CD4-positive, CD25-positive, alpha-beta regulatory T cell (primary cell): ENCODE results near the gene MYO1G. TPM values are rescaled to one million over a fixed set of nuclear protein-coding genes. Genes with fewer than 3 reads are reported as not detected.
A peak's percentile ranks its signal among the peaks of the same experiment; 100 is the strongest.

Experiments used
- ATAC-seq, 2 donors: fragments of 150-1000 bp; cut with Tn5 transposase; one replicate each; pipeline ENCODE4 v1.10.0; 2021; ENCODE audit warnings: low read depth in 2 of 2, moderate number of reproducible peaks in 2 of 2, moderate library complexity in 1 of 2
- DNase-seq, 3 donors: peaks; one replicate each; pipeline versions ENCODE4 v3.0.0 to v3.0.0-alpha.2; 2012 to 2022; ENCODE audit warnings: mixed read lengths in 1 of 3
- H3K27ac ChIP-seq: one replicate; pipeline ENCODE4 v1.7.0; 2013; ENCODE audit warnings: mild to moderate bottlenecking, low read length; ENCODE audit not compliant: insufficient read depth, poor library complexity, severe bottlenecking
- H3K27me3 ChIP-seq: one replicate; pipeline ENCODE4 v1.7.0; 2013; ENCODE audit warnings: low read length; ENCODE audit not compliant: control insufficient read depth, insufficient read depth
- H3K36me3 ChIP-seq: one replicate; pipeline ENCODE4 v1.7.0; 2013; ENCODE audit warnings: mild to moderate bottlenecking, low read length, moderate library complexity; ENCODE audit not compliant: control insufficient read depth, insufficient read depth
- H3K4me1 ChIP-seq: 2 replicates; pipeline ENCODE4 v1.7.0; 2013; ENCODE audit warnings: mild to moderate bottlenecking, low read length; ENCODE audit not compliant: insufficient read depth, control insufficient read depth, poor library complexity, severe bottlenecking
- H3K4me3 ChIP-seq: one replicate; pipeline ENCODE4 v1.7.0; 2013; ENCODE audit warnings: low read depth, mild to moderate bottlenecking, low read length, moderate library complexity
- H3K9me3 ChIP-seq, 2 experiments: 1 replicate in 1 of 2; 2 replicates in 1 of 2; pipeline ENCODE4 v1.7.0; 2013; ENCODE audit warnings: low read length in 2 of 2, mild to moderate bottlenecking in 1 of 2, moderate library complexity in 1 of 2; ENCODE audit not compliant: control insufficient read depth in 2 of 2
- H3K27ac Mint-ChIP-seq, 3 donors: one replicate each; pipeline ENCODE4 v1.8.0; 2020 to 2022; ENCODE audit warnings: mild to moderate bottlenecking in 3 of 3, mixed read lengths in 3 of 3, moderate library complexity in 2 of 3
- H3K27me3 Mint-ChIP-seq: one replicate; pipeline ENCODE4 v1.8.0; 2022; ENCODE audit warnings: mild to moderate bottlenecking, mixed read lengths
- H3K36me3 Mint-ChIP-seq: one replicate; pipeline ENCODE4 v1.8.0; 2020; ENCODE audit warnings: mixed read lengths
- H3K4me1 Mint-ChIP-seq, 4 donors: one replicate each; pipeline ENCODE4 v1.8.0; 2020 to 2022; ENCODE audit warnings: mixed read lengths in 4 of 4, mild to moderate bottlenecking in 1 of 4
- H3K4me3 Mint-ChIP-seq, 4 donors: one replicate each; pipeline ENCODE4 v1.8.0; 2020 to 2022; ENCODE audit warnings: mild to moderate bottlenecking in 4 of 4, mixed read lengths in 4 of 4, moderate library complexity in 3 of 4
- H3K9me3 Mint-ChIP-seq, 7 donors: one replicate each; pipeline ENCODE4 v1.8.0; 2020 to 2022; ENCODE audit warnings: mixed read lengths in 7 of 7, mild to moderate bottlenecking in 3 of 7, moderate library complexity in 2 of 7
- polyA plus RNA-seq, 4 donors: library from polyadenylated mRNA; unstranded; fragments of 300-500 nt; fragmentation: Illumina TruSeq; gene quantifications; one replicate each; pipeline ENCODE4 v1.2.3, GENCODE V29; 2021
- total RNA-seq: library from RNA; stranded (reverse); gene quantifications from one replicate; pipeline ENCODE4 v1.2.3, GENCODE V29; 2022

The MYO1G gene
- total and polyA plus RNA-seq, 5 donors from 2014 or later = 132 to 427 (median 186) TPM

- Histone ChIP-seq H3K27me3 (no peaks in the 10 kb centered on the region), H3K27ac (no peak overlapping the region), H3K4me1 (peaks cover 36% of the 10 kb centered on the region), H3K36me3 (peaks cover 14% of the 10 kb centered on the region), H3K9me3 (no peaks in the 10 kb centered on the region), H3K4me3 (no peak overlapping the region)
- peaks cover 17 to 56% (median 41%) of the 10 kb centered on the region in 4 donors for H3K4me1 Mint-ChIP-seq
- no peak for DNase-seq
- no peak overlapping the region for H3K27ac Mint-ChIP-seq
- H3K9me3 Mint-ChIP-seq = no peaks in the 10 kb centered on the region
- H3K27me3 Mint-ChIP-seq = peaks cover 4% of the 10 kb centered on the region
- ATAC-seq = no peak
- peak overlapping the region in 2 of 4 donors; percentile 73 to 98 for H3K4me3 Mint-ChIP-seq
- H3K36me3 Mint-ChIP-seq = peaks cover 16% of the 10 kb centered on the region
These were observed 9.9 kb upstream of the MYO1G start for GRCh38 chr7:44988701-44989100.

GRCh38 chr7:44987996-44988395 is 9.2 kb upstream of the MYO1G start:
- H3K4me3 ChIP-seq = no peak overlapping the region
- Mint-ChIP-seq H3K4me1 (peaks cover 23 to 59% (median 42%) of the 10 kb centered on the region in 4 donors), H3K9me3 (no peaks in the 10 kb centered on the region), H3K27me3 (peaks cover 4% of the 10 kb centered on the region), H3K36me3 (peaks cover 21% of the 10 kb centered on the region), H3K4me3 (peak overlapping the region in 2 of 4 donors; percentile 73 to 98), H3K27ac (peak overlapping the region in 2 of 3 donors; percentile 5 to 98)
- no peaks in the 10 kb centered on the region for H3K27me3 ChIP-seq
- H3K27ac ChIP-seq = no peak overlapping the region
- H3K9me3 ChIP-seq = no peaks in the 10 kb centered on the region
- peaks cover 21% of the 10 kb centered on the region for H3K36me3 ChIP-seq
- DNase-seq (no peak), ATAC-seq (no peak)
- peaks cover 43% of the 10 kb centered on the region for H3K4me1 ChIP-seq

DNA sequence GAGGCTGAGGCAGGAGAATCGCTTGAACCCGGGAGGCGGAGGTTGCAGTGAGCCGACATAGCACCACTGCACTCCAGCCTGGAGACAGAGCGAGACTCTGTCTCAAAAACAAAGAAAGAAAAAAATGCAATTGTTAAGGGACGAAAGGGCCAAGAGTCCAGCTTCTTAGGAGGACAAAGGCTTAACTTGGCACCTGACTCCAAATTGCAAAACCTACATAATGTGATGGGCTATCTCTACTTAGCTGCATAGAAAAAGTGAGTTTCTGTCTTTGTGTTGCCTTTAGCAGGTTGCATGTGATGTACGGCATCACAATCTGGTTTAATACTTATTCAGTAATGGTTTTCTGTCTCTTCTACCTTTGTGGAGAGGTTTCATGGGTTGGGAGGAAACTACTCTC is 8.6 kb upstream of the MYO1G start:
- DNase-seq (no peak), ATAC-seq (no peak)
- Histone ChIP-seq H3K36me3 (peaks cover 26% of the 10 kb centered on the region), H3K27ac (peak overlapping the region; percentile 96), H3K9me3 (no peaks in the 10 kb centered on the region), H3K4me1 (peaks cover 44% of the 10 kb centered on the region), H3K27me3 (no peaks in the 10 kb centered on the region), H3K4me3 (no peak overlapping the region)
- H3K4me1 Mint-ChIP-seq = peaks cover 28 to 58% (median 41%) of the 10 kb centered on the region in 4 donors
- peak overlapping the region; percentile 95 to 98 (median 98) for H3K4me3 Mint-ChIP-seq
- peaks cover 4% of the 10 kb centered on the region for H3K27me3 Mint-ChIP-seq
- no peaks in the 10 kb centered on the region for H3K9me3 Mint-ChIP-seq
- H3K36me3 Mint-ChIP-seq = peaks cover 24% of the 10 kb centered on the region
- peak overlapping the region; percentile 5 to 99 (median 98) for H3K27ac Mint-ChIP-seq

DNA sequence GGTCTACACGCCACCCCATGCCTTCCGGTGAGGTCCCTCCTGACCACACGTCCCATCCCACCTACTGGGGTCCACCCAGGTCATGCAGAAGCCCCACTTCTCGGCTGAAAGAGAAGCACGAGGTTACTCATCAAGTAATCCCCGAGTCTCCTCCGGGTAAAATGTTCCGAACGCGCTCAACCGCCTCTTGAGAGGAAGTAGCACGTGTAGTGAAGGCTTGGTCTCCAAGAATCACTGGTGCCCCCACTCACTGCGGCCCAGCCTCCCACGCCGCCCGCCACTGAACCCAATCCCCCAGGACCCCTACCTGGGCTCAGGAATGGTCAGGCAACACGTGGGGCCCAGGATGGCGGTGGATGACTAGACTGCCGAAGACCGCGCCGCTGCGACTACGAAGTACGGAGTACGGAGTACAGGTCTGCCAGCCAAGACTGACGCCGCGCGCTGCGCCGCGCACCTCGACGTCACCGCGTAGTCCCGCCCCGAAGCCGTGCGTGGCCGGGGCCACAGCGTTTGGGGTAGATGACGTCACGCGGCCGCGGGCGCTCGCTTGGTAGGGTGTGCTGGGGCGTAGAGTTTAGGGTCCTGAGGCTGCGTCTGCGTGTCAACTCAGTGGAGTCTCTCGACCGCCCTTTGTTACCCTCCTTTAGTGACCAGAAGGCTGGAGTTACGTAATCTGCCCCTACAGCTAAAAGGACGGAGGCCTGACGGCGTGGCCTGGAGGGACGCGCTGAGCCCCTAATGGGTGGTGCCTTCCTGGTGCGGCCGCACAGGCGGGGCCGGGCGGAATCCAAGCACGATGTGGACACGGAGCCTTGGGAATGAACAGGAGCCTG is 7.6 kb upstream of the MYO1G start:
- Histone ChIP-seq H3K4me3 (peak overlapping the region; percentile 83), H3K27ac (peak overlapping the region; percentile 96), H3K4me1 (peaks cover 49% of the 10 kb centered on the region), H3K27me3 (no peaks in the 10 kb centered on the region), H3K36me3 (peaks cover 31% of the 10 kb centered on the region), H3K9me3 (no peaks in the 10 kb centered on the region)
- ATAC-seq (peak; percentile 98), DNase-seq (peak; percentile 93 to 97 (median 97))
- Mint-ChIP-seq H3K4me1 (peaks cover 29 to 68% (median 42%) of the 10 kb centered on the region in 4 donors), H3K27me3 (peaks cover 4% of the 10 kb centered on the region), H3K4me3 (peak overlapping the region; percentile 95 to 98 (median 98)), H3K9me3 (no peaks in the 10 kb centered on the region), H3K27ac (peak overlapping the region; percentile 98 to 99 (median 99)), H3K36me3 (peaks cover 27% of the 10 kb centered on the region)

DNA sequence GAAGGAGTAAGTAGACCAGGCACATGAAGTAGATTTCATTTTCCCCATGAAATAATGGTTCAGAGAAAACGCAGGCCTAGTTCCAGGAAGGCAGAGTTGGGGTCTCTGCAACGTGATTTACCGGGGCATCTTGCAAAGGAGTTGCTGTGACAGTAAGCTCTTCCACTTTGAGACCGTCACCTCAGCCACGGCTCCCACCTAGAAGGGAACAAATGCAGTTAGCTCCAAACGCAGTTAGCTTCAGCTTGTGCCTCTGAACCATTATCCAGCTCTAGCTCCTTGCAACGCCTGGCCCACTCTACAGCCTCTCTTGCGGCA is 7.0 kb upstream of the MYO1G start:
- Histone ChIP-seq H3K27me3 (no peaks in the 10 kb centered on the region), H3K27ac (peak overlapping the region; percentile 96), H3K9me3 (no peaks in the 10 kb centered on the region), H3K4me1 (peaks cover 54% of the 10 kb centered on the region), H3K36me3 (peaks cover 31% of the 10 kb centered on the region), H3K4me3 (peak overlapping the region; percentile 83)
- peak overlapping the region; percentile 95 to 98 (median 98) for H3K4me3 Mint-ChIP-seq
- H3K27me3 Mint-ChIP-seq = peaks cover 4% of the 10 kb centered on the region
- ATAC-seq (peak; percentile 14 to 17), DNase-seq (no peak)
- H3K4me1 Mint-ChIP-seq = peaks cover 29 to 73% (median 45%) of the 10 kb centered on the region in 4 donors
- H3K9me3 Mint-ChIP-seq = no peaks in the 10 kb centered on the region
- peak overlapping the region; percentile 98 to 99 (median 99) for H3K27ac Mint-ChIP-seq
- peaks cover 27% of the 10 kb centered on the region for H3K36me3 Mint-ChIP-seq

GRCh38 chr7:44985033-44985695 is 6.3 kb upstream of the MYO1G start:
- no peak for ATAC-seq
- peaks cover 27% of the 10 kb centered on the region for H3K36me3 Mint-ChIP-seq

GRCh38 chr7:44984478-44984758 is 5.6 kb upstream of the MYO1G start:
- Histone ChIP-seq H3K27me3 (no peaks in the 10 kb centered on the region), H3K4me3 (peak overlapping the region; percentile 83), H3K36me3 (peaks cover 31% of the 10 kb centered on the region), H3K9me3 (no peaks in the 10 kb centered on the region), H3K27ac (peak overlapping the region; percentile 96), H3K4me1 (peaks cover 68% of the 10 kb centered on the region)
- H3K27ac Mint-ChIP-seq = peak overlapping the region; percentile 82 to 98 (median 87)
- H3K27me3 Mint-ChIP-seq = peaks cover 7% of the 10 kb centered on the region
- peak overlapping the region; percentile 95 to 98 (median 98) for H3K4me3 Mint-ChIP-seq
- peaks cover 27% of the 10 kb centered on the region for H3K36me3 Mint-ChIP-seq
- peaks cover 29 to 87% (median 56%) of the 10 kb centered on the region in 4 donors for H3K4me1 Mint-ChIP-seq
- DNase-seq = no peak
- no peaks in the 10 kb centered on the region for H3K9me3 Mint-ChIP-seq
- no peak for ATAC-seq

More at GRCh38 chr7:44985033-44985695, 6.3 kb upstream of the MYO1G start:
- peaks cover 29 to 80% (median 50%) of the 10 kb centered on the region in 4 donors for H3K4me1 Mint-ChIP-seq
- H3K4me1 ChIP-seq = peaks cover 61% of the 10 kb centered on the region
- no peaks in the 10 kb centered on the region for H3K9me3 ChIP-seq
- H3K27me3 Mint-ChIP-seq = peaks cover 7% of the 10 kb centered on the region
- H3K9me3 Mint-ChIP-seq = no peaks in the 10 kb centered on the region
- H3K36me3 ChIP-seq = peaks cover 31% of the 10 kb centered on the region
- peak overlapping the region; percentile 96 for H3K27ac ChIP-seq
- peak overlapping the region; percentile 98 to 99 (median 99) for H3K27ac Mint-ChIP-seq
- peak overlapping the region; percentile 95 to 98 (median 98) for H3K4me3 Mint-ChIP-seq
- peak overlapping the region; percentile 83 for H3K4me3 ChIP-seq
- no peak for DNase-seq
- no peaks in the 10 kb centered on the region for H3K27me3 ChIP-seq
